Esophagus muscularis mucosa (tissue), 4 donors: ENCODE results near the gene DOCK4. TPM values are rescaled to one million over a fixed set of nuclear protein-coding genes. Genes with fewer than 3 reads are reported as not detected.

Experiments used
- DNase-seq: peaks from one replicate; pipeline ENCODE4 v3.0.0-alpha.2; 2017; ENCODE audit errors: extremely low spot score
- H3K27ac ChIP-seq, 4 donors: fragments of 200-600 bp; sonication (generic); replicated peaks in 1 of 4; 1 replicate in 3 of 4; 2 replicates in 1 of 4; pipeline ENCODE4 v1.5.1; 2016 to 2019; ENCODE audit warnings: mild to moderate bottlenecking in 1 of 4
- H3K27me3 ChIP-seq, 4 donors: fragments of 200-600 bp; sonication (generic); one replicate each; pipeline versions ENCODE4 v1.5.1 to v1.6.0; 2016 to 2019
- H3K36me3 ChIP-seq, 4 donors: fragments of 200-600 bp; sonication (generic); one replicate each; pipeline ENCODE4 v1.5.1; 2016 to 2019
- H3K4me1 ChIP-seq, 4 donors: fragments of 200-600 bp; sonication (generic); one replicate each; pipeline ENCODE4 v1.5.1; 2016 to 2019
- H3K4me3 ChIP-seq, 4 donors: fragments of 200-600 bp; sonication (generic); 1 replicate in 2 of 4; 2 replicates in 2 of 4; pipeline ENCODE4 v1.5.1; 2016 to 2019; ENCODE audit warnings: mild to moderate bottlenecking in 4 of 4, moderate library complexity in 1 of 4
- H3K9me3 ChIP-seq, 4 donors: fragments of 200-600 bp; sonication (generic); 1 replicate in 3 of 4; 2 replicates in 1 of 4; pipeline ENCODE4 v1.5.1; 2016 to 2019
- CTCF ChIP-seq, 3 experiments: fragments of 200-600 bp in 2 of 3; fragments of 450-650 bp in 1 of 3; sonication (generic) in 2 of 3; IDR thresholded peaks; one replicate each; pipeline ENCODE4 v1.5.1; 2017 to 2019; ENCODE audit warnings: antibody characterized with exemption in 3 of 3, mild to moderate bottlenecking in 2 of 3, moderate library complexity in 1 of 3
- EP300 ChIP-seq: sonication (generic); formaldehyde crosslinking; IDR thresholded peaks from one replicate; pipeline ENCODE4 v1.6.1; 2017; ENCODE audit warnings: antibody characterized with exemption
- POLR2A ChIP-seq: fragments of 450-650 bp; IDR thresholded peaks from one replicate; pipeline ENCODE4 v1.6.1; 2017; ENCODE audit warnings: antibody characterized with exemption, moderate library complexity, mild to moderate bottlenecking, low read depth
- POLR2AphosphoS5 ChIP-seq, 2 donors: sonication (generic); formaldehyde crosslinking; IDR thresholded peaks; one replicate each; pipeline ENCODE4 v1.6.1; 2017; ENCODE audit warnings: antibody characterized with exemption in 2 of 2
- WGBS: methylation state at CpG from one replicate; pipeline ENCODE4 v1.1.5; 2018; 5-methylcytosine and 5-hydroxymethylcytosine counted together
- intact Hi-C: fragments of 100-400 bp; cut with DNase I; formaldehyde crosslinking; loops from one replicate; pipeline ENCODE4 v1.15.1; 2023
- total RNA-seq, 4 donors: library from RNA; depleted of rRNA; stranded (reverse); fragments of >200 nt; gene quantifications; one replicate each; pipeline versions ENCODE4 v1.1.0 to v1.2.1, GENCODE V29; 2016

Gene DOCK4
- total RNA-seq, 4 donors from 2014 or later = 14.0 to 25.3 (median 18.8) TPM

GRCh38 chr7:111775206-111775605, 431.0 kb downstream of the DOCK4 start:
- H3K27ac ChIP-seq = no peak overlapping the region
- WGBS = 81% methylated on average over 1 of the region's 1 CpG
- peaks cover 0 to 14% (median 2%) of the 10 kb centered on the region in 4 donors for H3K9me3 ChIP-seq
- intact Hi-C loops = no loop called here
- peaks cover 6 to 61% (median 22%) of the 10 kb centered on the region in 4 donors for H3K36me3 ChIP-seq
- DNase-seq = no peak
- no peak for TF ChIP-seq EP300
- TF ChIP-seq CTCF (IDR thresholded peaks at IDR 0.05) = no peak
- TF ChIP-seq POLR2A = no peak
- TF ChIP-seq POLR2AphosphoS5 (IDR thresholded peaks at IDR 0.05) = no peak
- no peaks in the 10 kb centered on the region for H3K4me1 ChIP-seq
- no peaks in the 10 kb centered on the region for H3K27me3 ChIP-seq
- H3K4me3 ChIP-seq = no peak overlapping the region

DNA sequence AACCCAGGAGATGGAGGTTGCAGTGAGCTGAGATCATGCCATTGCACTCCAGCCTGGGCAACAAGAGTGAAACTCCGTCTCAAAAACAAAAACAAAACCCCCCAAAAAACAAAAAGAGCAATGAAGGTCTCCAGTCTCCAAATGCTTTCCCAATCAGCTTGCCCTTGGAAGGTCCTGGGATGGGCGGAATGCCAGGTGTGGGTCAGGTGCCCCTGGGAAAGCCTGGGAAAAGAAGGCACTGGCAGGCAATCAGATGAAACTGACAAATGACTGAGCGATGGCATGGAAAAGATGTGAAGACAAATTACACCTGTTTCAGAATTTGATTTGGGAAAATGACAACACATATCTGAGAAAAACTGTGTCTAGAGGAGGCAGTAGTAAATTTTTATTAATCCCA, 433.5 kb downstream of the DOCK4 start:
- Histone ChIP-seq H3K9me3 (peaks cover 0 to 14% (median 2%) of the 10 kb centered on the region in 4 donors), H3K27ac (no peak overlapping the region), H3K4me3 (no peak overlapping the region), H3K36me3 (peaks cover 3 to 73% (median 24%) of the 10 kb centered on the region in 4 donors), H3K27me3 (no peaks in the 10 kb centered on the region), H3K4me1 (no peaks in the 10 kb centered on the region)
- intact Hi-C loops = no loop called here
- WGBS = 95% methylated on average over 3 of the region's 3 CpGs
- no peak for DNase-seq
- no peak for TF ChIP-seq EP300
- TF ChIP-seq POLR2A = no peak
- TF ChIP-seq POLR2AphosphoS5 (IDR thresholded peaks at IDR 0.05) = no peak
- TF ChIP-seq CTCF (IDR thresholded peaks at IDR 0.05) = no peak

GRCh38 chr7:111771638-111772037, 434.6 kb downstream of the DOCK4 start:
- peaks cover 0 to under 1% (median 0%) of the 10 kb centered on the region in 4 donors for H3K4me1 ChIP-seq
- WGBS = 88% methylated on average over 5 of the region's 5 CpGs
- no peak overlapping the region for H3K27ac ChIP-seq
- peaks cover 0 to 5% (median under 1%) of the 10 kb centered on the region in 4 donors for H3K9me3 ChIP-seq
- no peak overlapping the region for H3K4me3 ChIP-seq
- no peaks in the 10 kb centered on the region for H3K27me3 ChIP-seq
- intact Hi-C loops = no loop called here
- TF ChIP-seq POLR2AphosphoS5 (IDR thresholded peaks at IDR 0.05) = no peak
- no peak for TF ChIP-seq CTCF (IDR thresholded peaks at IDR 0.05)
- TF ChIP-seq POLR2A = no peak
- TF ChIP-seq EP300 = no peak
- no peak for DNase-seq
- H3K36me3 ChIP-seq = peaks cover 0 to 62% (median 15%) of the 10 kb centered on the region in 4 donors

DNA sequence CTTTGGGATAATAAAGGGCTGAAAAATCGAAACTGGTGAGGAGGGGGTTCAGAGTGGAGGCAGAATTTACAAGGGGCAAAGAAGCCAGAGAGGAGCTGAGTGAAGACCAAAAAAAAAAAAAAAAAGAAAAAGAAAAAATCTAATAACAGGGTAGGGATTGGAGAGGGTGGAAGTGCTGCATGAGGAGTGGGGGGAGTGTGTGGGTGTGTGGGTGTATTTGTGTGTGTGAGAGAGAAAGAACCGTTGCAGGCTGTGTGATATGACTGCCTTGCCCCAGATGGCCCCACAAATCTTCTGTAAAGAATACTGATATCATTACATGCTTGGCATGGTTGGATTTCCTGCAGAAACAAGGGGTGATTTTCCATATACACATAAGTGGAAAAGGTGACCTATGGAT, 436.1 kb downstream of the DOCK4 start:
- Histone ChIP-seq H3K9me3 (no peaks in the 10 kb centered on the region), H3K36me3 (peaks cover 0 to 54% (median 12%) of the 10 kb centered on the region in 4 donors), H3K27ac (no peak overlapping the region), H3K27me3 (no peaks in the 10 kb centered on the region), H3K4me1 (peaks cover 0 to 13% (median 4%) of the 10 kb centered on the region in 4 donors), H3K4me3 (no peak overlapping the region)
- intact Hi-C loops = no loop called here
- TF ChIP-seq CTCF (IDR thresholded peaks at IDR 0.05) = no peak
- no peak for TF ChIP-seq POLR2AphosphoS5 (IDR thresholded peaks at IDR 0.05)
- TF ChIP-seq POLR2A = no peak
- TF ChIP-seq EP300 = no peak
- no peak for DNase-seq
- WGBS = 79% methylated on average over 2 of the region's 2 CpGs
